Body of pancreas (tissue), 4 donors: Measurements from ENCODE around the gene TLX2. TPM values are rescaled to one million over a fixed set of nuclear protein-coding genes. Genes with fewer than 3 reads are reported as not detected.

Experiments
- ATAC-seq: fragments of 150-250 bp; one replicate; pipeline ENCODE4 v1.9.1; 2016
- DNase-seq, 4 donors: peaks; one replicate each; pipeline ENCODE4 v3.0.0-alpha.2; 2019
- H3K27ac ChIP-seq, 4 donors: fragments of 200-600 bp; sonication (generic); 1 replicate in 3 of 4; 2 replicates in 1 of 4; pipeline versions ENCODE4 v1.5.1 to v1.6.1; 2016 to 2019; ENCODE audit warnings: mild to moderate bottlenecking in 1 of 4, mixed read lengths in 1 of 4, moderate library complexity in 1 of 4
- H3K27me3 ChIP-seq, 2 donors: fragments of 200-600 bp; sonication (generic); one replicate each; pipeline ENCODE4 v1.6.0; 2016; ENCODE audit warnings: mild to moderate bottlenecking in 1 of 2
- H3K36me3 ChIP-seq, 2 donors: fragments of 200-600 bp; sonication (generic); replicated peaks in 1 of 2; 2 replicates each; pipeline ENCODE4 v1.5.1; 2016; ENCODE audit warnings: low read depth in 2 of 2; ENCODE audit not compliant: insufficient read depth in 1 of 2
- H3K4me1 ChIP-seq: fragments of 200-600 bp; sonication (generic); one replicate; pipeline ENCODE4 v1.6.0; 2016
- H3K4me3 ChIP-seq, 2 donors: fragments of 200-600 bp; sonication (generic); 1 replicate in 1 of 2; 2 replicates in 1 of 2; pipeline ENCODE4 v1.5.1; 2016 to 2019
- H3K9me3 ChIP-seq, 3 donors: fragments of 200-600 bp; sonication (generic); 1 replicate in 2 of 3; 2 replicates in 1 of 3; pipeline ENCODE4 v1.5.1; 2016
- POLR2A ChIP-seq, 3 donors: fragments of 450-650 bp; IDR thresholded peaks; one replicate each; pipeline ENCODE4 v1.6.1; 2016; ENCODE audit warnings: antibody characterized with exemption in 3 of 3, mild to moderate bottlenecking in 2 of 3
- WGBS, 2 donors: methylation state at CpG; one replicate each; pipeline ENCODE4 v1.1.5; 2017; 5-methylcytosine and 5-hydroxymethylcytosine counted together
- intact Hi-C: fragments of 100-400 bp; cut with DNase I; formaldehyde crosslinking; loops from one replicate; pipeline ENCODE4 v1.15.1; 2023
- total RNA-seq, 2 donors: library from RNA; depleted of rRNA; stranded (reverse); fragments of >200 nt; gene quantifications; one replicate each; pipeline ENCODE4 v1.1.0, GENCODE V29; 2016
- TF ChIP-seq, protein P1 (sequence below), 7 experiments: fragments of 450-650 bp in 4 of 7; fragments of 200-600 bp in 3 of 7; sonication (generic) in 3 of 7; IDR thresholded peaks; one replicate each; pipeline ENCODE4 v1.5.1; 2016 to 2019; ENCODE audit warnings: antibody characterized with exemption in 7 of 7

The TLX2 gene
- total RNA-seq, 2 donors from 2014 or later, result not detected

DNA sequence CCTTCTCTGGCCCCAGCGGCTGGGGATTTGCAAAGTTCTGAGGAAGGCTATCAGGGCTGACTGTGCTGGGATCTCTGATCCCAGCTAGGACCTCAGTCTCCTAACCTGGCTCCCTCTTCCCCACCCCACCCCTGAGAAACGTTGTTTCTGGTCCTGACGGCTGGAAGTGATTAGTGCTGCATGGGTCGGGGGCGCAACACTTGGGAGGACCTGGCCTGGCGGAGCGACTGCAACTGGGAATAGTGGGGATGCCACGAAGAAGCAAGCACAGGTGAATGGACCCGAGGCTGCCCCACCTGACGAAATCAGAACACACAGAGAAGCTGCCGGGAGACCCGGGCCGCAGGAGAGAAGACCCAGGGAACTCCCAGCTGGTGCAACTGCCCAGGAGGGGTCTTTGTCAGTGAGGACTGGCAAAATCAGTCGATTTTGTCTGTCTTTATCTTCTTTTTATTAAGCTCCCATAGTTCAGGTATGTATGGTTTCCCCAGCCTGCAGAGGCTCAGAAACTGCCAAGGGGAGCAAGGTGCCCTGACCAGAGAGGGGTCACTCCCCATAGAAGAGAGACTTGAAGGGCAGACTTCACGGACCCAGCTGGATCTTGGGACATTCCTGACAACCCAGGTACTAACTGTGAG, 14.2 kb upstream of the TLX2 start:
- Histone ChIP-seq H3K4me3 (no peak overlapping the region), H3K27ac (no peak overlapping the region), H3K9me3 (no peaks in the 10 kb centered on the region), H3K27me3 (peaks cover 0 to 5% of the 10 kb centered on the region in 2 donors), H3K4me1 (peaks cover 55% of the 10 kb centered on the region), H3K36me3 (no peaks in the 10 kb centered on the region)
- TF ChIP-seq, protein P1, sequence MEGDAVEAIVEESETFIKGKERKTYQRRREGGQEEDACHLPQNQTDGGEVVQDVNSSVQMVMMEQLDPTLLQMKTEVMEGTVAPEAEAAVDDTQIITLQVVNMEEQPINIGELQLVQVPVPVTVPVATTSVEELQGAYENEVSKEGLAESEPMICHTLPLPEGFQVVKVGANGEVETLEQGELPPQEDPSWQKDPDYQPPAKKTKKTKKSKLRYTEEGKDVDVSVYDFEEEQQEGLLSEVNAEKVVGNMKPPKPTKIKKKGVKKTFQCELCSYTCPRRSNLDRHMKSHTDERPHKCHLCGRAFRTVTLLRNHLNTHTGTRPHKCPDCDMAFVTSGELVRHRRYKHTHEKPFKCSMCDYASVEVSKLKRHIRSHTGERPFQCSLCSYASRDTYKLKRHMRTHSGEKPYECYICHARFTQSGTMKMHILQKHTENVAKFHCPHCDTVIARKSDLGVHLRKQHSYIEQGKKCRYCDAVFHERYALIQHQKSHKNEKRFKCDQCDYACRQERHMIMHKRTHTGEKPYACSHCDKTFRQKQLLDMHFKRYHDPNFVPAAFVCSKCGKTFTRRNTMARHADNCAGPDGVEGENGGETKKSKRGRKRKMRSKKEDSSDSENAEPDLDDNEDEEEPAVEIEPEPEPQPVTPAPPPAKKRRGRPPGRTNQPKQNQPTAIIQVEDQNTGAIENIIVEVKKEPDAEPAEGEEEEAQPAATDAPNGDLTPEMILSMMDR (IDR thresholded peaks at IDR 0.05), result no peak
- TF ChIP-seq POLR2A (IDR thresholded peaks at IDR 0.05), result no peak
- 66 to 73% methylated on average over 13 to 15 of the region's 15 CpGs for WGBS, 2 donors
- intact Hi-C loops, result no loop called here
- no peak for ATAC-seq
- no peak for DNase-seq

DNA sequence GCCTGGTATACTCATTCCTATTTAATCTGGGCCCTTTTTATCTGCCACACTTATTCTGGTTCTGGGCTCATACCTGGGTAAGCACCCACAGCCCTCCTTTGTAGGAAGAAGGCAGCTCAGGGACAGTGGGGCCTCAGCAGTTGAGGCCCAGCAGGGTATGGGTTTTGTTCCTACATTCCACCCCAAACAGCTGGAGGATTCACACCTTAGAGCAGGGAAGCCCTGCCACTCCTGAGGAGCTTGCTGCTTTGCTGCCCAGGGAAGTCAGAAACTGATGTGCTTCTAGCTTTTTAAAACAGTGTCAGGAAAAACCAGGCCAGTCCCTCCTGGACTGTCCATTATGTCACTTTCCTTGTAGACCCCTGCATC, 13.7 kb upstream of the TLX2 start:
- H3K9me3 ChIP-seq, result no peaks in the 10 kb centered on the region
- ATAC-seq, result no peak
- no peak overlapping the region for H3K27ac ChIP-seq
- no peak for TF ChIP-seq POLR2A (IDR thresholded peaks at IDR 0.05)
- no peaks in the 10 kb centered on the region for H3K36me3 ChIP-seq
- intact Hi-C loops, result no loop called here
- H3K4me3 ChIP-seq, result no peak overlapping the region
- DNase-seq, result no peak
- peaks cover 0 to 5% of the 10 kb centered on the region in 2 donors for H3K27me3 ChIP-seq
- H3K4me1 ChIP-seq, result peaks cover 60% of the 10 kb centered on the region

DNA sequence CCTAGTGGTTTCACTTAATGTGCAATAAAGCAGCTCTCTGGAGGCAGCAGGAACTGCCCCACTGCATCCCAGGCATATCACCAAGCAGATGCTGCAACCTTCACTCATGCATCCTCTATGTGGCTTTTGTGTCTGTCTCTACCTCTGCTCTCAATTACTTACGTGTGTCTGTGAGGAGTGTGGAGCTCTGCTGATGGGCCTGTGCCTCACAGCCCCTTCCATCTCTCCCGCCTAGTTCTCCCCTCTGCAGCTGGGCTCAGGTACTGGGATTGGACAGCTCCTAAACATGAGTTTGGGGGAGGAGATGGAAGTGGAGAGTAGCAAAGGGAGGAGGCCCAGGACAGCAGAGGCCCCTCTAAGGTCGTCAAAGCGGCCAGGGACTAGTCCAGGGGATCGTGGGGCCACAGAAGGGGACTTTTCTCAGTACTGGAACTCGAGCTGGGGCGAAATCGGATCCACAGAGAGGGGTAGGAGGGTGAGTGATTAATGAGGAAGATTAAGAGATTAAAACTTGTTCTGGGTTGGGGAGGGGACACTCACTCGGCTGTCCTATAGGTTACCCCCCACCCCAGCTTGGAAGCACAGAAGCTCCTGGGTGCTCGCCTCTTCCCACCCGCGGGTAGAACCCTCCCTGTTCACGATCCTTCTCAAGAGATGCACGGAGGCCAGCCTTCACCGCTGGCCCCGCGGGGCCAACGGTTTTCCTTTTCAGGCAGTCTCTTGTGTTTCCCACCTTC, 12.7 kb upstream of the TLX2 start:
- no peak overlapping the region for H3K4me3 ChIP-seq
- no peak overlapping the region for H3K27ac ChIP-seq
- no peak for ATAC-seq
- 75 to 86% methylated on average over 18 of the region's 18 CpGs for WGBS, 2 donors
- H3K27me3 ChIP-seq, result peaks cover 0 to 5% of the 10 kb centered on the region in 2 donors
- intact Hi-C loops, result no loop called here
- DNase-seq, result no peak
- H3K4me1 ChIP-seq, result peaks cover 69% of the 10 kb centered on the region
- no peak for TF ChIP-seq POLR2A (IDR thresholded peaks at IDR 0.05)
- TF ChIP-seq, protein P1 (IDR thresholded peaks at IDR 0.05), result no peak
- no peaks in the 10 kb centered on the region for H3K9me3 ChIP-seq
- no peaks in the 10 kb centered on the region for H3K36me3 ChIP-seq

DNA sequence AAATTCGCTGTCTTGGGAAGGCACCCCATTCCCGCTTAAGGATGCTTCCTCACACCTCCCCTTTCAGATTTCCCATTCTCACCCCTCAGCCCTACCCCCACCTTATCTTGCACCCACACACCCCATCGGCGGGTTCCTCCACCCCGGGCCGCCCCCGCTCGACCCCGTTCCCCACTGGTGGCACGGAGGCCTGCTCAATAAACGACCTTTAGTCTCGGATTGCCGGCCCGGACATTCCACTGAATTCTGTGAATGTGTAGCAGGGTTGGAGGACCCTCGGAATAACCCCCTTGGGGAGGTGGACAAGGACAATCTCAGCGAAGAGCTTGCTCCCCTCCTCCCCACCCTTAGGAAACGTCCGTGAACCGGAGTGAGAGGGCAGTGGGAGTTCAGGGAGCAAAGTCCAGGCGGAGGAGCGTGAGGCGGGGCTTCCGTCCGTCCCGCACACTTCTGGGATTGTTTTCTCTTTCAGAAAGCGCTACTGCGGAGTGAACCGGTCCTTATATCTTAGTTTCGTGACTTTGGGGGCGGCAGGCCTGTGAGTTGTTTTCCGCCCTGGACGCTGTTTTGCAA, 12.0 kb upstream of the TLX2 start:
- Histone ChIP-seq H3K9me3 (no peaks in the 10 kb centered on the region), H3K27me3 (peaks cover 0 to 5% of the 10 kb centered on the region in 2 donors), H3K4me3 (peak overlapping the region; percentile 43 to 74), H3K4me1 (peaks cover 74% of the 10 kb centered on the region), H3K36me3 (no peaks in the 10 kb centered on the region), H3K27ac (peak overlapping the region; percentile 53 to 78 (median 72))
- 8 to 27% methylated on average over 16 to 32 of the region's 32 CpGs for WGBS, 2 donors
- intact Hi-C loops, result no loop called here
- ATAC-seq (peak; percentile 27), DNase-seq (peak; percentile 45 to 57 (median 52))
- TF ChIP-seq, protein P1 (IDR thresholded peaks at IDR 0.05), result no peak
- no peak for TF ChIP-seq POLR2A (IDR thresholded peaks at IDR 0.05)

DNA sequence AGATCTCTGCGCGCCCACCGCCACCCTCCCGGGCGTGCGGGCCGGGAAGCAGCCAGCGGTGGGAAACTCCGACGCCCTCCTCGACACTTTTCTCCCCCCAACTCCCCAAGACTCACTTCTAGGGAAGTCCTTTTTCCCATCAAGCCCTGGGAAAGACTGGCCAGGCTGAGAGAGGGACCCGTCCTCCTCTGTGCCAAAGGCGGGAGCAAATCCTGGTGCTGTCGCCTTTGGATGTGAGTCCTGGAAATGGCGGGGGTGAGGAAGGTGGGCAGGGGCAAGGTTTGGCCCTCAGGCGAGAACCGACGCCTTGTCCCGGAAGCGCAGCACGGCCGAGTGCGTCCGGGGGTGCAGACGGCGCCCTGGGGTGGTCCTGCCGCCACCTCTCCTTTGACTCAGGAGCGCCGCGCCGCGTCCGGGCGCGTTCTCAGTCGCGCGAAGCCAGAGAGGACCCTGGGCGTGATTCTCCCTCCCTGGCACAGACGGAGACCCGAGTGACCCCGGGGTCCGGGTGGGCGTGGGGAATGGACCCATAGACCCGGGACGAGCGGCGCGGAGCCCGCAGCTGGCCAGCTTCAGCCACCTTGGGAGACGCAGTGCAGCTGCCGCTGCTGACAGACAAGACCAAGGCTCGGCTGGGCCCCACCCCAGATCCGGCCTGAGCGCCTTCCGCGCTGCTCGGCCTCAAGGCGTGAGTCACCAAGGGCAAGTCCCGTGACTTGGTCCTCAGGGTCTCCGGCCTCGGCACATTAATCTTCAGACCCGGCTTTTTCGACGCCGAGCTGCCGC, 11.3 kb upstream of the TLX2 start:
- intact Hi-C loops, result no loop called here
- Histone ChIP-seq H3K27me3 (peaks cover 0 to 5% of the 10 kb centered on the region in 2 donors), H3K4me3 (peak overlapping the region; percentile 43 to 74), H3K36me3 (no peaks in the 10 kb centered on the region), H3K9me3 (no peaks in the 10 kb centered on the region), H3K4me1 (peaks cover 69% of the 10 kb centered on the region), H3K27ac (peak overlapping the region; percentile 53 to 78 (median 72))
- 0 to 3% methylated on average over 5 to 66 of the region's 67 CpGs for WGBS, 2 donors
- TF ChIP-seq, protein P1 (IDR thresholded peaks at IDR 0.05), result peak in 1 of 7 experiments; percentile 11
- TF ChIP-seq POLR2A (IDR thresholded peaks at IDR 0.05), result peak; percentile 63 to 75 (median 70)
- peak; percentile 67 to 87 (median 82) for DNase-seq
- ATAC-seq, result peak; percentile 22
